Heart left ventricle (tissue), 16 donors: Measurements from ENCODE around the gene RGS9. TPM values are rescaled to one million over a fixed set of nuclear protein-coding genes. Genes with fewer than 3 reads are reported as not detected.
"Not testable (repeated sequence)": the region's sequence is repeated elsewhere in the genome, so short reads cannot be mapped to it uniquely, and the experiment has no call there.

ENCODE experiments used
- ATAC-seq, 4 donors: fragments of 200-7000 bp; cut with Tn5 transposase; one replicate each; pipeline ENCODE4 v1.9.1; 2020 to 2022; ENCODE audit warnings: moderate library complexity in 4 of 4, mild to moderate bottlenecking in 3 of 4, moderate number of reproducible peaks in 1 of 4
- DNase-seq, 5 donors: peaks; one replicate each; pipeline ENCODE4 v3.0.0-alpha.2; 2020
- H3K27ac ChIP-seq, 12 donors: fragments of 200-600 bp; sonication (generic) in 4 of 12; one replicate each; pipeline versions ENCODE4 v1.5.0 to v1.8.0; 2016 to 2022; ENCODE audit warnings: mild to moderate bottlenecking in 2 of 12
- H3K27me3 ChIP-seq, 9 donors: fragments of 200-600 bp; sonication (generic) in 2 of 9; one replicate each; pipeline versions ENCODE4 v1.5.1 to v1.8.0; 2016 to 2022; ENCODE audit warnings: mild to moderate bottlenecking in 3 of 9
- H3K36me3 ChIP-seq, 9 donors: fragments of 200-600 bp; sonication (generic) in 2 of 9; one replicate each; pipeline versions ENCODE4 v1.5.0 to v1.8.0; 2018 to 2022; ENCODE audit warnings: mild to moderate bottlenecking in 2 of 9
- H3K4me1 ChIP-seq, 12 donors: fragments of 200-600 bp; sonication (generic) in 4 of 12; one replicate each; pipeline versions ENCODE4 v1.5.0 to v1.8.0; 2016 to 2022; ENCODE audit warnings: mild to moderate bottlenecking in 3 of 12
- H3K4me3 ChIP-seq, 12 donors: fragments of 200-600 bp; sonication (generic) in 4 of 12; one replicate each; pipeline versions ENCODE4 v1.5.0 to v1.8.0; 2017 to 2022; ENCODE audit warnings: mild to moderate bottlenecking in 9 of 12, moderate library complexity in 4 of 12
- H3K9me3 ChIP-seq, 12 donors: fragments of 200-600 bp; sonication (generic) in 4 of 12; one replicate each; pipeline versions ENCODE4 v1.5.0 to v1.8.0; 2016 to 2022; ENCODE audit warnings: mild to moderate bottlenecking in 1 of 12
- POLR2A ChIP-seq, 2 donors: fragments of 450-650 bp; IDR thresholded peaks; one replicate each; pipeline ENCODE4 v1.6.1; 2017; ENCODE audit warnings: antibody characterized with exemption in 2 of 2, mild to moderate bottlenecking in 2 of 2, moderate library complexity in 2 of 2
- WGBS, 4 donors: extraction: QIAGEN DNeasy Blood & Tissue Kit in 2 of 4; methylation state at CpG; one replicate each; pipeline versions ENCODE4 v1.1.5 to v1.1.7; 2013 to 2018; 5-methylcytosine and 5-hydroxymethylcytosine counted together
- intact Hi-C, 10 donors: fragments of 100-400 bp; cut with DNase I; formaldehyde crosslinking; loops; one replicate each; pipeline versions ENCODE4 v1.11.1 to v1.14.2; 2022
- polyA plus RNA-seq, 2 donors: library from polyadenylated mRNA; stranded (reverse); fragments of 200-250 nt; gene quantifications; one replicate each; pipeline ENCODE4 v1.2.3, GENCODE V29; 2013
- total RNA-seq, 9 donors: library from RNA; depleted of rRNA in 2 of 9; stranded (reverse); fragments of >200 nt in 2 of 9; fragmentation: NEBNext Ultra II Directional in 3 of 9; extraction: Animal tissue kit (Norgen Biotek cat#: 25700) in 3 of 9; gene quantifications; one replicate each; pipeline versions ENCODE4 v1.1.0 to v1.2.4, GENCODE V29; 2016 to 2023
- TF ChIP-seq, protein P1 (sequence below), 12 donors: fragments of 200-600 bp; sonication (generic) in 4 of 12; IDR thresholded peaks; one replicate each; pipeline versions ENCODE4 v1.5.0 to v1.8.0; 2018 to 2022; ENCODE audit warnings: antibody characterized with exemption in 12 of 12, mild to moderate bottlenecking in 5 of 12
- donor health status: ischemic (EF 13 %, LVEDD 7.1; RV severe dilation, severe dysfunction).
- donor health status: healthy with polysubstance abuse.
- donor health status: DM: no; HTN: yes; CAD: no.
- donor health status: DM: no; HTN: no; CAD: no.
- donor health status: ischemic (EF 25% LVEDD 6.9; RV normal size, moderate dysfunction).
- donor health status: ischemic (EF 25% LVEDD 5.7; RV mildly dilated, moderate dysfunction).
- donor health status: healthy.
- donor health status: DM: yes; HTN: yes; CAD: no.
- donor health status: ischemic (EF 35%, LVEDD 5.7; RV mildly dilated, moderate dysfunction).
- donor health status: nonischemic (EF 11% LVEDD 7.7; RV severe dilation, severe dysfunction).
- donor health status: DM: yes; HTN: yes; CAD: no.
- donor health status: PGD.
- donor health status: ischemic (EF 29% LVEDD 5.4; RV normal size, mild dysfunction).
- donor health status: nonischemic (EF 23%, LVEDD 6.1; RV moderate dilation, normal function).

The RGS9 gene
- total and polyA plus RNA-seq, 11 donors: 0.68 to 5.1 (median 1.4) TPM

DNA sequence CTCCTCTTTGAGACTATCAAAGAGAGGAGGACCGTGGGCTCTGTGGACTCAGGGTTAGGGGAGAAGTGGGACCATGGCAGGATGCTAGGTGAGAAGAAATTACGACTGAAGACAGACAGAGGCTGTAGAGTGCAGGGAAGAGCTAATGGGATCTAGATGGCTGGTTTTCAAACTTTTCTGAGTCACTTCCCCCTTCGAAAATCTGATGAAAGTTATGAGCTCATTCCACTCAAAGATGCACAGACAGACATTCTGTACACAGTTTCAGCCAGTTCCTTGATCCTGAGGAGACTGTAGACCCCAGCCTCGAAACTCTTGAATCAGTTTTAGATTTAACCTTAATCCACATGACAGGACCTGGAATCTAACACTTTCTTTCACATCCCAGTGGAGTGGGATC, 40.7 kb downstream of the RGS9 start:
- DNase-seq: no peak
- H3K27me3 ChIP-seq: no peaks in the 10 kb centered on the region
- no peak overlapping the region for H3K4me3 ChIP-seq
- TF ChIP-seq POLR2A (IDR thresholded peaks at IDR 0.05): no peak
- TF ChIP-seq, protein P1, sequence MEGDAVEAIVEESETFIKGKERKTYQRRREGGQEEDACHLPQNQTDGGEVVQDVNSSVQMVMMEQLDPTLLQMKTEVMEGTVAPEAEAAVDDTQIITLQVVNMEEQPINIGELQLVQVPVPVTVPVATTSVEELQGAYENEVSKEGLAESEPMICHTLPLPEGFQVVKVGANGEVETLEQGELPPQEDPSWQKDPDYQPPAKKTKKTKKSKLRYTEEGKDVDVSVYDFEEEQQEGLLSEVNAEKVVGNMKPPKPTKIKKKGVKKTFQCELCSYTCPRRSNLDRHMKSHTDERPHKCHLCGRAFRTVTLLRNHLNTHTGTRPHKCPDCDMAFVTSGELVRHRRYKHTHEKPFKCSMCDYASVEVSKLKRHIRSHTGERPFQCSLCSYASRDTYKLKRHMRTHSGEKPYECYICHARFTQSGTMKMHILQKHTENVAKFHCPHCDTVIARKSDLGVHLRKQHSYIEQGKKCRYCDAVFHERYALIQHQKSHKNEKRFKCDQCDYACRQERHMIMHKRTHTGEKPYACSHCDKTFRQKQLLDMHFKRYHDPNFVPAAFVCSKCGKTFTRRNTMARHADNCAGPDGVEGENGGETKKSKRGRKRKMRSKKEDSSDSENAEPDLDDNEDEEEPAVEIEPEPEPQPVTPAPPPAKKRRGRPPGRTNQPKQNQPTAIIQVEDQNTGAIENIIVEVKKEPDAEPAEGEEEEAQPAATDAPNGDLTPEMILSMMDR (IDR thresholded peaks at IDR 0.05): no peak
- H3K27ac ChIP-seq: no peak overlapping the region
- H3K9me3 ChIP-seq: no peaks in the 10 kb centered on the region
- WGBS, 4 donors: 59 to 82% (median 72%) methylated on average over 4 of the region's 4 CpGs
- no peak for ATAC-seq
- intact Hi-C loops: no loop called here
- H3K4me1 ChIP-seq: peaks cover 0 to 31% (median 0%) of the 10 kb centered on the region in 12 donors
- no peaks in the 10 kb centered on the region for H3K36me3 ChIP-seq

DNA sequence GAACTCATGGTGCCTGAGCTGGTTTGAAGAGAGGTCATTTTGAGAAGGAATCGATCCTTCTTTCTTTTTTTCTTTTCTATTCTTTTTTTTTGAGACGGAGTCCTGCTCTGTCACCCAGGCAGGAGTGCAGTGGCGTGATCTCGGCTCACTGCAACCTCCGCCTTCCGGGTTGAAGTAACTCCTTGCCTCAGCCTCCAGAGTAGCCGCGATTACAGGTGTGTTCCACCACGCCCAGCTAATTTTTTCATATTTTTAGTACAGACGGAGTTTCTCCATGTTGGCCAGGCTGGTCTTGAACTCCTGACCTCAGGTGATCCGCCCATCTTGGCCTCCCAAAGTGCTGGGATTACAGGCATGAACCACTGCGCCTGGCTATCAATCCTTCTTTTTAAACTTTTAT, 43.1 kb downstream of the RGS9 start:
- ATAC-seq, DNase-seq, H3K4me3 ChIP-seq, H3K36me3 ChIP-seq, H3K9me3 ChIP-seq, H3K27me3 ChIP-seq, intact Hi-C loops: not testable (repeated sequence)
- WGBS, 4 donors: 94 to 95% (median 95%) methylated on average over 12 of the region's 12 CpGs
- Histone ChIP-seq H3K27ac (peak overlapping the region in 1 of 12 donors; percentile 24), H3K4me1 (peaks cover 0 to 14% (median 0%) of the 10 kb centered on the region in 12 donors)

DNA sequence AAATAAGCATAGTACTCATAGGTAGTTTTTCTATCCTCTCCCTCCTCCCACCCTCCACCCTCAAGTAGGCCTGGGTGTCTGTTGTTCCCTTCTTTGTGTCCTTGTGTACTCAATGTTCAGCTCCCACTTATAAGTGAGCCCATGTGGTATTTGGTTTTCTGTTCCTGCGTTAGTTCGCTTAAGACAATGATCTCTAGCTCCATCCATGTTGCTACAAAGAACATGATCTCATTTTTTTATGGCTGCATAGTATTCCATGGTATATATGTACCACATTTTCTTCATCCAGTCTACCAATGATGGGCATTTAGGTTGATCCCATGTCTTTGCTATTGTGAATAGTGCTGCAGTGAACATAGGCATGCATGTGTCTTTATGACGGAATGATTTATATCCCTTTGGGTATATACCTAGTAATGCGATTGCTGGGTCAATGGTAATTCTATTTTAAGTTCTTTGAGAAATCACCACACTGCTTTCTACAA, 43.6 kb downstream of the RGS9 start:
- H3K4me3 ChIP-seq, H3K9me3 ChIP-seq, intact Hi-C loops, H3K36me3 ChIP-seq, DNase-seq, ATAC-seq: not testable (repeated sequence)
- peaks cover 0 to 14% (median 0%) of the 10 kb centered on the region in 12 donors for H3K4me1 ChIP-seq
- peaks cover 0 to 13% (median 0%) of the 10 kb centered on the region in 9 donors for H3K27me3 ChIP-seq
- WGBS, 4 donors: 92 to 96% (median 95%) methylated on average over 4 of the region's 4 CpGs
- peak overlapping the region in 1 of 12 donors; percentile 62 for H3K27ac ChIP-seq

DNA sequence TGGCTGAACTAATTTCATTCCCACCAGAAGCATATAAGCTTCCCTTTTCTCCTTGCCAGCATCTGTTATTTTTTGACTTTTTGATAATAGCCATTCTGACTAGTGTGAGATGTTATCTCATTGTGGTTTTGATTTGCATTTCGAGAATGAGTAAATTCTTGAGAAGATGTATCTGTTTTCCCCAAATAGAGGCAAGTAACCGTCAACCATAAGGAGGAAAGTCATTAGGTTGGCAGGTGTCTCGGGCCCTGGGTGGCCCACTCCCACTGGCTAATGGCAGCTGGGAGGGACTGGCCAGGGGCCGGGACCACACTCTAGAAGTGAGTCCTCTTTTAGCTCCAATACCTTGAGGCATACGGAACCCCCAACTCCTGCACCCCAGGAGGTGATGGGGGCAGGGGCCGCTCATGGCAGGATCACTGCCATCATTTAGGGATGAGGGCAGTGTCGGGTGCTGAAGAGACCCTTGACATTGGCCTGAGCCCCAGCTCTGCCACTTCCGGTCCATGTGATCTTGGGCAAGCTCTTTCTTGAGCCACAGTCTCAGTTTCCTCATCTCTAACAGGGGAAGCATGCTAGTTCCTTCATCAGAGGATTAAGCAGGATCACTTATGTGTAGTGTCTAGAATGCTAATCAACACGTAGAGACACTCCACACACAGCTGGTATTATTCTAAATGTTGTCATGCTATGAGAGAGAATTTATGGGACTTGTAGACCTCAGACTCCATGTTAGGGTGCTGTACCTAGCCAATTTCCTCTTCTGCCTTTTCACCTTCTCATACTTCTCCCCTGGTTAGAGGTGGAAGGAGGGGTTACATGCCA, 44.3 kb downstream of the RGS9 start:
- Histone ChIP-seq H3K27me3 (peaks cover 0 to 15% (median 0%) of the 10 kb centered on the region in 9 donors), H3K4me3 (no peak overlapping the region), H3K36me3 (no peaks in the 10 kb centered on the region), H3K27ac (peak overlapping the region in 1 of 12 donors; percentile 62), H3K9me3 (no peaks in the 10 kb centered on the region), H3K4me1 (peaks cover 0 to 14% (median 0%) of the 10 kb centered on the region in 12 donors)
- TF ChIP-seq, protein P1 (IDR thresholded peaks at IDR 0.05): no peak
- ATAC-seq (no peak), DNase-seq (no peak)
- intact Hi-C loops: no loop called here
- WGBS, 4 donors: 85 to 90% (median 88%) methylated on average over 9 of the region's 9 CpGs

DNA sequence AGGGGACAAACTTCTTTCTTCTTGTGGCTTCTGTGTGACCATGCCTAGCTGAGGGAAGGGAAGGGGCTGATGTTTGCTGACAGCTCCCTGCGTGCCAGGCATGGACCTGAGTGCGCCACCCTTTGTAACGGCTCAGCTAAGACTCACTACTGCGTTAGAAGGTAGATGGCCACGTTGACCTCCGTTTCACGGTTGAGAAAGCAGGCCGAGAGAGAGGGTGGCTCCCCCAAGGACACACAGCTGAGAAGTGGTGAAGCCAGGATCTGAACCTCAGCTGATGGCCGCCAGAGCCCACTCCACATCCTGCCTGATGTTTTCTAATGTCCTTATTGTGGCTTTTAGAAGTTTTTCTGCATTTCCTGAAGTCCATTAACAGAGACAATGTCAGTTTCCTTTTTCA, 45.1 kb downstream of the RGS9 start:
- Histone ChIP-seq H3K27me3 (peaks cover 0 to 23% (median 0%) of the 10 kb centered on the region in 9 donors), H3K27ac (peak overlapping the region in 1 of 12 donors; percentile 62), H3K9me3 (no peaks in the 10 kb centered on the region), H3K4me3 (no peak overlapping the region), H3K4me1 (peaks cover 0 to 14% (median 0%) of the 10 kb centered on the region in 12 donors), H3K36me3 (no peaks in the 10 kb centered on the region)
- 79 to 81% (median 79%) methylated on average over 7 to 9 of the region's 9 CpGs for WGBS, 4 donors
- TF ChIP-seq POLR2A (IDR thresholded peaks at IDR 0.05): no peak
- TF ChIP-seq, protein P1 (IDR thresholded peaks at IDR 0.05): no peak
- ATAC-seq (no peak), DNase-seq (no peak)
- intact Hi-C loops: no loop called here
